NB4 (cell line): ENCODE data around the gene EIF4G3.

Experiments
- DNase-seq: peaks from one replicate; pipeline ENCODE4 v3.0.0; 2010; ENCODE audit warnings: low read depth
- H3K4me3 ChIP-seq: one replicate; pipeline ENCODE4 v1.5.1; 2011; ENCODE audit warnings: mild to moderate bottlenecking, low read depth, low read length, moderate library complexity
- MAX ChIP-seq: IDR thresholded peaks from 2 replicates; pipeline ENCODE4 v1.6.1; 2011; ENCODE audit warnings: low read depth, low read length
- MYC ChIP-seq: IDR thresholded peaks from 2 replicates; pipeline ENCODE4 v1.6.1; 2011; ENCODE audit warnings: low read depth, low read length
- POLR2A ChIP-seq: IDR thresholded peaks from 2 replicates; pipeline ENCODE4 v1.6.1; 2011; ENCODE audit warnings: mild to moderate bottlenecking; ENCODE audit not compliant: insufficient read length; ENCODE audit errors: extremely low read depth
- TF ChIP-seq, protein P1 (sequence below): IDR thresholded peaks from one replicate; pipeline ENCODE4 v1.5.1; 2012; ENCODE audit warnings: low read depth, low read length

The EIF4G3 gene

DNA sequence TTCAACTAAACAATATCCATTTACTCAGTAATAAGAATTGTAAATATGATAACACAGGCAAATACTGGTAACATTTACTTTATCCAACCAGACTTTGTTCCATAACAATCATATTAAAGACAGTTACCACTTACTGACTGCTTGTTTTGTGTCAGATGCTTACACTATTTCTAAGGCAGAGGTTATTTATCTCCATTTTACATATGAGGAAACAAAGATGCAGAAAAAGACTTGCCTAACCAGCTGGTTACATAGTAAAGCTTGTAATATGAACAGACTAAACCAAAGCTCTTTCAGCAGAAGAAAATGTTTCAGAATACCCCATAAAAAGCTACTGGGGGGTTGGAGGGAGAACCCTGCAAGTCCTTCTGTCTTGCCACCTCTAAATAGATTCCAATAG lies 180.1 kb downstream of the EIF4G3 start:
- no peak for DNase-seq
- TF ChIP-seq MYC (no peak), POLR2A (no peak), MAX (no peak)
- TF ChIP-seq, protein P1, sequence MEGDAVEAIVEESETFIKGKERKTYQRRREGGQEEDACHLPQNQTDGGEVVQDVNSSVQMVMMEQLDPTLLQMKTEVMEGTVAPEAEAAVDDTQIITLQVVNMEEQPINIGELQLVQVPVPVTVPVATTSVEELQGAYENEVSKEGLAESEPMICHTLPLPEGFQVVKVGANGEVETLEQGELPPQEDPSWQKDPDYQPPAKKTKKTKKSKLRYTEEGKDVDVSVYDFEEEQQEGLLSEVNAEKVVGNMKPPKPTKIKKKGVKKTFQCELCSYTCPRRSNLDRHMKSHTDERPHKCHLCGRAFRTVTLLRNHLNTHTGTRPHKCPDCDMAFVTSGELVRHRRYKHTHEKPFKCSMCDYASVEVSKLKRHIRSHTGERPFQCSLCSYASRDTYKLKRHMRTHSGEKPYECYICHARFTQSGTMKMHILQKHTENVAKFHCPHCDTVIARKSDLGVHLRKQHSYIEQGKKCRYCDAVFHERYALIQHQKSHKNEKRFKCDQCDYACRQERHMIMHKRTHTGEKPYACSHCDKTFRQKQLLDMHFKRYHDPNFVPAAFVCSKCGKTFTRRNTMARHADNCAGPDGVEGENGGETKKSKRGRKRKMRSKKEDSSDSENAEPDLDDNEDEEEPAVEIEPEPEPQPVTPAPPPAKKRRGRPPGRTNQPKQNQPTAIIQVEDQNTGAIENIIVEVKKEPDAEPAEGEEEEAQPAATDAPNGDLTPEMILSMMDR = no peak
- no peak overlapping the region for H3K4me3 ChIP-seq

GRCh38 chr1:20993716-20994575 lies 182.8 kb downstream of the EIF4G3 start:
- TF ChIP-seq, protein P1 = no peak
- no peak for DNase-seq
- no peak overlapping the region for H3K4me3 ChIP-seq

DNA sequence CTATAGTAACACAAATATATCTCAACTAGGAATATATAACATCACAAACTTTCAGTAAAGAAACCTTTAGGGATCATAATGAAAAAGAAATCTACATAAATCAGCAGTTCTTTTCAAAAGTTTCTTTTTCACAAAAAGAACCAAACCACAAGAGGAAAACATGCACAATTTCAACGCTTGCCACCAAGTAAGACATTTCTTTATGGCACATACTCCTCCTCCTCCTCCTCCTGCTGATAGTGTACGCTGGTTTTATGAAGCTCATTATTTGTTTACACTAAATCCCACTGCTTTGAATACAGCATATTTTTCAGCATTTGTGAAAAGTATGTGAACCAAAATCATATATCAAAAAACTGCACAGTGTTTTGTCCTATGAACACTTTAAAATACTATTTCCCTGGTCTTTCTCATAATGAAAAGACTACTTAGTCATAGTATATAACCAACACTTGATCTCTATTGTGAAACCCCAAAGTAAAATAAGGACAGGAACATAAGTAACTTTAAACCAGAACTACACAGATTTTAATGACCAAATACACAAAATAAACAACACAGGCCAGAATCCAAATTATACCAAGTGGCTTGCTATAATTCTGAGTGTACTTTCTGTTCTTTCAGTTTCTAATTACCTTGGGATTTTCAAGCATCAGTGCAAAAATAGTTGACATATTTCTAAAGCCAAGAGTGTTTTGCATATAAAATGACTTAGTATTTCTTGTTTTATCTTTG lies 184.2 kb downstream of the EIF4G3 start:
- TF ChIP-seq, protein P1 = no peak
- no peak for DNase-seq
- no peak overlapping the region for H3K4me3 ChIP-seq

DNA sequence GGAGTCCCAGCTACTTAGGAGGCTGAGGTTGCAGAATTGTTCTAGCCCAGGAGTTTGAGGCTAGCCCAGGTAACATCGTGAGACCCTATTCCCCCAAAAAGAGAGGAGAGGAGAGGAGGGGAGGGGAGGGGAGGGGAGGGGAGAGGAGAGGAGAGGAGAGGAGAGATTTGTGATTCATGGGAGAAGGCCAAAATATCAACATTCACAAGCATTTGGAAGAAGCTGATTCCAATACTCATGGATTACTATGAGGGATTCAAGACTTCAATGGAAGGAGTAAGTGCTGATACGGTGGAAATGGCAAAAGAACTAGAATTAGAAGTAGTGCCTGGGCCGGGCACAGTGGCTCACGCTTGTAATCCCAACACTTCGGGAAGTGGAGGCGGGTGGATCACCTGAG lies 187.8 kb downstream of the EIF4G3 start:
- TF ChIP-seq MAX (no peak), MYC (no peak), POLR2A (no peak)
- TF ChIP-seq, protein P1 = no peak
- DNase-seq = no peak
- no peak overlapping the region for H3K4me3 ChIP-seq

GRCh38 chr1:20987831-20988825 lies 188.6 kb downstream of the EIF4G3 start:
- H3K4me3 ChIP-seq = no peak overlapping the region
- TF ChIP-seq, protein P1 = no peak
- TF ChIP-seq POLR2A (no peak), MYC (no peak), MAX (no peak)
- DNase-seq = no peak
